Iris pigment epithelial cell (primary cell): ENCODE measurements around the gene BAIAP2.

ENCODE experiments used
- DNase-seq: peaks from one replicate; pipeline ENCODE4 v3.0.0-alpha.2; 2011; ENCODE audit warnings: low read depth

Gene BAIAP2

DNA sequence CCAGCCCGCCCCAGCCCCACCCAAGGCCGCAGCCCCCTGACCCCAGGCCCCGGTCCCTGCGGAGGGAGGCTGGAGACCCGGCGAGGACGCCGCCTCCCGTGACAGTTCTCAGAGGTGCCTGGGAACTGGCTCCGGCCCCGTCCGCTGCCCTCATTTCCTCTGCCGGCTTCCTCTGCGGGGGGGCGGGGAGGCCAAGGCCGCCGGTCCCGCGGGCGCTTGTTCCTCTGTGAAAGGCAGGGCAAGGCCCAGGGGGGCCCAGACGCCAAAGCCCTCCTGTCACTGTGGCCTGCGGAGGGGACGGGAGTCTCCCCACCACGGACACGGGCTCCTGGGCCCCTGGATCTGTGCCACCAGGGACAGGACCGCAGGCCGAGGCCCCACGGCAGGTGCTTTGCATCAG lies 125.4 kb downstream of the BAIAP2 start:
- DNase-seq: no peak

DNA sequence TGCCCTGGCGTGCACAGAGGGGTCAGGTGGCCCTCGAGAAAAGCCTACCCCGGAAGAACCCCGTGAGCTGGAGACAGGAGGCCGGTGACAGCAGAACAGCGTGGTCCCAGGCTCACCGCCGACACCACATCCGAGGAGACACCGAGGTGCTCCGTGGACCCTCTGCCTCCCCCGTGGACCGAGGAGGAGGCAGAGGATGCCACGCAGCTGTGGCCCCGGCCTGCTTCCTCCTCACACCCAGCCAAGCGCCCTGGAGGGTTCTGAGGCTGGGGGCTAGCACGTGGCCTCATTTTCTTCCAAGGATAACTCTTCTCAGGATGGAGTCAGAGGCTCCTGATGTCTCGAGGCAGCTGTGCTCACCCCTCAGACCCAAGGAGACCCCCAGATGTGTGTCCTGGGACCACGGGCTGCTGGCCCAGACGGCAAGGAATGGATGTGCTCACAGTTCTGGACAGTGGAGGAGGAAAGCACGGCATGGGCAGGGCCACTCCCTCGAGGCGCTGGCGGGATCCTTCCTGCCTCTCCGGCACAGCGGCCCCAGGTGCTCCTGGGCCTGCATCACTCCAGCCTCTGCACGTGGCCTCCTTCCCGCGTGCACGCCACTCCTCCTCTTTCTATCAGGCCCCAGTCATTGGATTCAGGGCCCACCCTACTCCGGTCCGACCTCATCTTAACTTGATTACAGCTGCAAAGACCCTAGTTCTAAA lies 125.9 kb downstream of the BAIAP2 start:
- no peak for DNase-seq

DNA sequence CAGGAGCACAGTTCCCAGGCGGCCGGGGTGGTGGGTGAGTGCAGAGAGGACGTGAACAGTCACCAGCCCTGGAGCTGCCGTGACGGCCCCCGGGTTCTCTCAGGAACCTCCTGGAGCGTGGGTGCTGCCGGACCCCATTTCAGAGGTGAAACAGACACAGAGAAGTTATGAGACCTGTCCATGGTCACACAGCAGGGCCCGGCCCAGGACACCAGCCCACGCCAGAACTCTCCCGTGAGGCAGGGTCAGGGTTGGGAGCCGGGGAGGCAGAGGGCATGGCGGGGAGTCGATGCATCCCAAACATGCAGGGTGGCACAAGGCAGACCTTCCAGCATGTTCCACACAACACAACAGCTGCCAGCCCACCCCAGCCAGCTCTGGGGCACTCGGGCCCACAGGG lies 126.6 kb downstream of the BAIAP2 start:
- DNase-seq: no peak

DNA sequence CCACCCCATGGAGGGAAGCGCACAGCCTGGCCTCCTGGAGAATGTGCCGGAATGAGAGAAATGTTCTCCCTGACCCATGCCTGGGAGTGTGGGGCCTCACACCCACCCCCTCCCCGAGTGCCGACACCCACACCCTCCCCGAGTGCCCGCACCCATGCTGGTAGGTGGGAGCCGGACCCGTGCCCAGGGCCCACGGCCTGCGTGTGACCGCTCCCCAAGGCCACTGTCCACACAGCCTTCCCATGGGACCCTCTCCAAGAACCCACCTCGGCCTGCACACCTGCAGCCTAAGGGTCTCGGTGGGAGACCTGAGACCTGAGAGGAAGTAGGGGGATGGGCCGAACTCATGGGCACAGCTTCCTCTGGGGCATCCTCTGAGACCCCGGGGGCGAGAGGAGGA lies 127.0 kb downstream of the BAIAP2 start:
- DNase-seq: no peak

DNA sequence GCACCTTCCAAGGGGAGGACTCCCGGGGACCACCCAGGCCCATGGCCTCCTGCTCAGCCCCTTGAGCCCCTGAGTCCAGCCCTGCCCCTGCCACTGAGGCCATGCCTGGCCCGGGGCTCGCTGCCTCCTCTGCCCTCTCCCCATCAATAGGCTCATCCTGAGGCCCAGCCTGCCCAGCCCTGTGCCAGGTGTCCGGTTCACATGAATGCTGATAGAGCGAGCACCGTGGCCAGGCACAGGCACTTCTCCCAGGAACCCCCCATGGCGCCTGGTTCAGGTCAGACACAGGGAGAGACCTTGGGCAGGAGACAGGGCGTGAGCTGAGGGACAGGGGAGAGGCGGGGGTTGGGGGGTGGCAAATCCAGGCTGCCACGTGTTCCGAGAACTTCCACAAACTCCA lies 127.5 kb downstream of the BAIAP2 start:
- DNase-seq: no peak

DNA sequence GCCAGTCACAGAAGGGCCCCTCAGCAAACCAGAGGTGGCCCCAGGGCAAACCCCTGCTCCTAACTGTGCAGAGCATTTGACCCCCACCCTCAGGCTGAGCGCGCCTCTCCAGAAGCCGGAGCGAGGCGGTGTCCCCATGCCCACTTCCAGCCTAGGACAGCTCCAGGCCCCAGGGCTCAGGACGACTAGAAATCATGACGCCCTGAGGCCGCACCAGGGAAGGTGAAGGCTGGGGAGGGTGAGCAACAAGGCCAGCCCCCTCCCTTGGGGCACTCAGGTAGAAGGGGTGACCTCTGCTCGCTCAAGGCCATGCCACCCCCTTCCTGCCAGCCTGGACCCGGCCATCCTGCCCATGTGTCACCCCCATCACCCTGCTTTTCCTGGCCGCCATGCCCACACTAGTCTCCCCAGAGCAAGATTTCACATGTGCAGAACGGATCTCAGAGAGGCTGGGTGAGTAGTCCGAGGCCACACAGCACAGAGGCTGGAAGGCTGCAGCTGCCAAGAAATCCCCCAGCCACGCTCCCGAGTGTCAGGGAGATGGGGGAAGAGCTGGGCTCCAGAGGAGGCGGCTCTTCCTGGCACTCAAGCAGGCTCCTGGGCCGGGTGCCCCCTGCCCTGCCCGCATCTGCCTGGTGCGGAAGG lies 128.2 kb downstream of the BAIAP2 start:
- DNase-seq: no peak

DNA sequence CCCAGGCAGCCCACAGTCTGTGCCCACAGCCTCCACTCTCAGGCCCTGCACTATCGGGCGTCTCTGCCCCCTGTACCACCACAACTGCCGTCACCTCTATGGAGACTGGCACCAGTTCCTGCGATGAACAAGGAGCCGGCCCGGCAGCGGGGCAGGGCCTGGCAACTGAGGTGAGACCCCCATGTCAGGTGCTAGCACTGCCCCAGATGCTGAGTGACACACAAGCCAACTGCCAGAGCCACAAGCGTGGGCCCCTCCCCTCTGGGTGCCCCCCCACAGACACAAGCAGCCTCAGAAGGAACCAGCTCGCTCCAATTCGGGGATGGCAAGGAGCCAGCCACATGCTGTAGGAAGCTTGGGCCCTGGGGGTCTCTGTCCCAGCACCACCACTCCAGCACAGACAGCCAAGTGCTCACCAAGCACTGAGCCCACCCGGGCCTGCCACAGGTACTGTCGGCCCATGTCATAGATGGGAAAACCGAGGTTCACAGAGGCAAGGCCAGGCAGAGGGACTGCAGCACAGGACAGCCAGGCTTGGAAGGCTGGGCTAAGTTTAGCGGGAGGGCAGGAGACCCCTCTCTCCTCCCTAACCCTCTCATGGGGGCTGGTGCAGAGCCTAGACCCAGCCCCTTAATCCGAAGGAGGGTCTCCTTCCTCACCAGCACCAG lies 128.9 kb downstream of the BAIAP2 start:
- no peak for DNase-seq

DNA sequence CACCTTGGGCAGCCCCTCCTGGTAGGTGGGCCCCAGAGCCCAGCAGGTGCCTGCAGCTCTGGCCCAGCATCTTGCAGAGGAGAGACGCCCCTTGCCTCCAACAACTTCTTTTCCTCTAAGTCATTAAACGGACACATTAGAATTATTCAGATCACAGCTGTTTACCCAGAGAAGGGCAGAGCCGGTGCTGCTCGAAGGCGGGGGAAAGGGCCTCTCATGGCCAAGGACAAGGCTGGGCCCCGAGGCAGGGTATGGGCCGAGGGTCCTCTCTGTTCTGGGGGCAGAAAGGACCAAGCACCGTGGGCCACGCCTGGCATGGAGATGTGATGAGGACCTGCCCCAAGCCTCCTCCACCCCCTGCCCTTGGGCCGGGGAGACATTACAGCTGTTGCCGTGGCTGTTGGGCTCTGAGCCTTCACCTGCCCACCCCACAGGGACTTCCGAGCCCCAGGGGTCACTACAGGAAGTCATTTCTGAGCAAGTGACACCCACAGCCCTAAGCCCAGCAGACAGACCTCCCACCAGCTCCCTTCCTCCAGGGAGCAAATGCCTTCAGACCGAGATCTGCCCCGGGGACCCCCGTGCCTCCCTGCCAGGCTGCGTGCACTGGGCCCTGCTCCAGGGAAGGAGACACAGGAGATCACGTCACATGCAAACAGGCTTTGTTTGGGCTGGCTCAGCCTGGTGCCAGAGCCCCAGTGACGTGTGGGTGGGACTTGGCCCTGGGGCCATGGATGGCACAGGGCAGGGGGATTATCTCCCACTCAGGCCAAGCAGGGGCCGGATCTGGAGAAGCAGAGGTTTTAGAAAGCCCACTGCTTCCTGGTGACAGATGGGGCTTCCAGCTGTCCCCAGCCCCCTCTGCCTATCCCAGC lies 129.7 kb downstream of the BAIAP2 start:
- no peak for DNase-seq

DNA sequence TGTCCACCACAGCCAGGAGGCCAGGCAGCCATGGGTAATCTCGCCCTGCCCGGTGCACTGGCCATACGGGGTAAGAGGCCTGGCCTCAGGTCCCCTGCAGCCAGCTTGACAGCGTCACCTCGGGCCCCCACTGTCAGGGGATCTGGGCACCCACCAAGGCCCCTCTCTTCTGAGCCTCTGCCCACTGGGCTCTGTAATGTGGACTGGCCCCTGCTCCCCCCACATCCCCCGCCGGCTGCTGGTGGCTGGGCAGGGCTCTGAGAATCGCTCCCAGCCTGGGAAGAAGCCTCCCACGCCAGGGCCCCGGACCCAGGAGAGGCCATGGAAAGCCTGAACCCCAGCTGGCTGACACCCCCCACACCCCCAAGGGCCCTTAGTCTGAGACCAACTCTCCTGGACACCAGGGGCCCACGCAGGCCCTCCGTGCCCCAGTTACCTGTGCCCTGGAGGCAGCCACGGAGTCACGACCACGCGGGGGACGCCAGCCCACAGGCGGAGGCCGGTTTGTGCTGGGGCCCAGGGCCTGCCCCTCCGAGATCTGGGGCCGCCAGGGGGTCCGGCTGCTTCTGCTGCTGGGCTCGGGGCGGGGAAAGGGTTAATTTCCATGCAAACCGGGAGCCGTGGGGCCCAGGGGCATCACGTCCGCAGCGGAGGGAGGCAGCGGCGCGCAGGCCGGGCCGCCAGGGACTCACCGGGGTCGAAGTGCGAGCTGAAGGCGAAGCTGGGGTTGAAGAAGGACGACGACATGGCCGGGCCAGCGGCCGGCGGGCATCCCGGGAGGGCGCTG lies 130.5 kb downstream of the BAIAP2 start, which contains the start of gene PVALEF:
TSS of gene PVALEF (plus strand) at position 262 of the 787 bp plus-strand sequence. CDS start 15,720 bp downstream, outside the sequence.
- no peak for DNase-seq

DNA sequence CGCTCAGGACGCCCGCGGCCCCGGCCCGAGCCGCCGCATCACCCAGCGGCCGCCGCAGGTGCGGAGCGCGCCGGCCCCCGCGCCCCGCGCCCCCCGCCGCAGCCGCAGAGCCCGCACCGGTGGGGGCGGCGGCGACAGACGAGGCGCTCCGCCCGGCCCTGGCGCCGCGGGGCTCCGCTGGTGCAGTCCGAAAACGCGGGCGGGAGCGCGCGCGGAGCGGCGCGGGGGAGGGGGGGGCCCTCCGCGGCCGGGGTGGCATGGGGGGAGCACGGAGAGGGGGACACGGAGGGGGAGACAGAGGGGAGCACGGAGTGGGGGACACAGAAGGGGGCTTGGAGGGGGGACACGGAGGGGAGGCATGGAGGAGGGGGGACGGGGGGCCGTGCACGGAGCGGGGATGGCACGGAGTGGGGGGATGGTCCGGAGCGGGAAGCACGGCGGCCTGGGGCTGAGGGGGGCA lies 131.1 kb downstream of the BAIAP2 start, which contains the start of gene AATK:
TSS of gene AATK (minus strand) at position 189 of the 460 bp plus-strand sequence. CDS start 229 bp downstream, outside the sequence.
- no peak for DNase-seq
